ENCODE measurements around the gene ANXA9. TPM values are rescaled to one million over a fixed set of nuclear protein-coding genes. Genes with fewer than 3 reads are reported as not detected.

Gene ANXA9
- total RNA-seq, 1 experiment from 2014 or later = 1.2 TPM

- POLR2A ChIA-PET = no interaction called here
- no TSS peak for BruUV-seq (replicated peaks)
- no peak for TF ChIP-seq POLR2AphosphoS5 (IDR thresholded peaks at IDR 0.05; ENCODE audit: low read depth, low read length)
- no peak for TF ChIP-seq SIN3A (IDR thresholded peaks at IDR 0.05; ENCODE audit: borderline replicate concordance, insufficient read depth, low read depth, low read length)
- no peak for TF ChIP-seq CTCF (IDR thresholded peaks at IDR 0.05)
- TF ChIP-seq REST (IDR thresholded peaks at IDR 0.05; ENCODE audit: insufficient read depth in 1 of 2, low read depth in 2 of 2, low read length in 1 of 2) = no peak
- TF ChIP-seq TCF7L2 (IDR thresholded peaks at IDR 0.05; ENCODE audit: low read depth, low read length) = no peak
- intact Hi-C loops (cut with micrococcal nuclease; ENCODE audit: unreplicated experiment) = no loop called here
- Histone ChIP-seq H3K9me3 (ENCODE audit: control insufficient read depth, insufficient read depth, low read depth, low read length) (no peaks in the 10 kb centered on the region), H3K27me3 (ENCODE audit: control insufficient read depth, insufficient read depth, low read length) (no peaks in the 10 kb centered on the region), H3K27ac (ENCODE audit: low read length) (no peak overlapping the region), H3K4me1 (ENCODE audit: control insufficient read depth, insufficient read depth, low read length) (no peaks in the 10 kb centered on the region), H3K36me3 (ENCODE audit: control insufficient read depth, insufficient read depth, low read length) (no peaks in the 10 kb centered on the region), H3K4me3 (ENCODE audit: low read depth in 2 of 2, low read length in 2 of 2) (no peak overlapping the region)
- CTCF ChIA-PET = no interaction called here
- in situ Hi-C loops (cut with HindIII; ENCODE audit: low pct_unique_long_range_greater_than_20kb, low sequenced_read_pairs) = no loop called here
- no peak for ATAC-seq
- no peak for DNase-seq (ENCODE audit: low read depth, low spot score)
Observed at GRCh38 chr1:151002611-151003010, 20.5 kb downstream of the ANXA9 start.

GRCh38 chr1:151003180-151003579 lies 21.1 kb downstream of the ANXA9 start:
- ChIA-PET POLR2A (interaction anchor here (0.6 kb wide), 1 partner anchor 16 kb away, joined by 3 read pairs; no protein-coding TSS in a partner anchor), CTCF (no interaction called here)
- ATAC-seq (no peak), DNase-seq (ENCODE audit: low read depth, low spot score) (no peak)
- Histone ChIP-seq H3K27me3 (ENCODE audit: control insufficient read depth, insufficient read depth, low read length) (no peaks in the 10 kb centered on the region), H3K27ac (ENCODE audit: low read length) (no peak overlapping the region; the same call in 1 of the 2 replicates), H3K36me3 (ENCODE audit: control insufficient read depth, insufficient read depth, low read length) (no peaks in the 10 kb centered on the region), H3K9me3 (ENCODE audit: control insufficient read depth, insufficient read depth, low read depth, low read length) (no peaks in the 10 kb centered on the region), H3K4me1 (ENCODE audit: control insufficient read depth, insufficient read depth, low read length) (no peaks in the 10 kb centered on the region), H3K4me3 (ENCODE audit: low read depth in 2 of 2, low read length in 2 of 2) (no peak overlapping the region)
- intact Hi-C loops (cut with micrococcal nuclease; ENCODE audit: unreplicated experiment) = no loop called here
- in situ Hi-C loops (cut with HindIII; ENCODE audit: low pct_unique_long_range_greater_than_20kb, low sequenced_read_pairs) = no loop called here
- TF ChIP-seq TCF7L2 (IDR thresholded peaks at IDR 0.05; ENCODE audit: low read depth, low read length) = no peak
- no peak for TF ChIP-seq POLR2AphosphoS5 (IDR thresholded peaks at IDR 0.05; ENCODE audit: low read depth, low read length)
- TF ChIP-seq SIN3A (IDR thresholded peaks at IDR 0.05; ENCODE audit: borderline replicate concordance, insufficient read depth, low read depth, low read length) = no peak
- TF ChIP-seq CTCF (IDR thresholded peaks at IDR 0.05) = no peak
- no peak for TF ChIP-seq REST (IDR thresholded peaks at IDR 0.05; ENCODE audit: insufficient read depth in 1 of 2, low read depth in 2 of 2, low read length in 1 of 2)
- no TSS peak for BruUV-seq (replicated peaks)

All from Panc1 (cell line).